Posterior cingulate gyrus (tissue), 11 donors: ENCODE measurements around the gene TCL1A.
"Not testable (repeated sequence)": the region's sequence is repeated elsewhere in the genome, so short reads cannot be mapped to it uniquely, and the experiment has no call there.

Experiments
- DNase-seq, 10 donors: peaks; one replicate each; pipeline versions ENCODE4 v3.0.0 to v3.0.0-alpha.2; 2020 to 2021; ENCODE audit warnings: mixed read lengths in 3 of 10
- intact Hi-C: fragments of 100-400 bp; cut with DNase I; formaldehyde crosslinking; loops from one replicate; pipeline ENCODE4 v1.15.1; 2023

TCL1A gene

GRCh38 chr14:95679148-95679815 is 34.6 kb downstream of the TCL1A start:
- intact Hi-C loops, result no loop called here
- DNase-seq, result no peak

DNA sequence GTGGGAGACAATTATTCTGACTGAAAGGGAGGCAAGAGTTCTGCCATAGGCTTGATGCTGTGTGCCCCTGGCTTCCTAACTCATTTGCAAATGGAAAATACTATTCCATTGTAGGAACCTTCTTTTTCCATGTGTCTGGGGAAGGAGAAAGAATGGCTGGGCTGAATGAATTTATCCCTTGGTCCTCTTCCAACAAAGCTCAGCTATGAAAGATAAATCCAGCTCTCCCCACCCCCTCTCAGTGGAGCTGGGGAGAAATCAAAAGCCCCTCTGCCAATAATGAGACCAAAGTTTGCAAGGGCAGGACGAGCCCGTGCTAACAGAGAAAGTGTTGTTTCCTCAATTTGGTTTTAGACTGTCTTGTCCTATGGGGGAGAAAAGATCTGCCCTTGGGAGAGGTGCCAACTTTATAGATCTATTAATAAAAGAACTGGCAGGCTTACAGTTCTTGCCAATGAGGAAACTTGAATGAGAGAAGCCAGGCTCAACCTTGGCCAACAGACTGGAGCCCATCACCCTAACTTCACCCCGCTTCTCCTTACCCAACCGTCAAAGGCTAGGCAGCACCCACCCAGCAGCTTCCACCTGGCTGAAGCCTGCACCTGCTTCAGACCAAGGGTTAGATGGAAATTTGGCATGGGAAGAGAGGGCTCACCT is 36.6 kb downstream of the TCL1A start:
- intact Hi-C loops, result no loop called here
- no peak for DNase-seq

DNA sequence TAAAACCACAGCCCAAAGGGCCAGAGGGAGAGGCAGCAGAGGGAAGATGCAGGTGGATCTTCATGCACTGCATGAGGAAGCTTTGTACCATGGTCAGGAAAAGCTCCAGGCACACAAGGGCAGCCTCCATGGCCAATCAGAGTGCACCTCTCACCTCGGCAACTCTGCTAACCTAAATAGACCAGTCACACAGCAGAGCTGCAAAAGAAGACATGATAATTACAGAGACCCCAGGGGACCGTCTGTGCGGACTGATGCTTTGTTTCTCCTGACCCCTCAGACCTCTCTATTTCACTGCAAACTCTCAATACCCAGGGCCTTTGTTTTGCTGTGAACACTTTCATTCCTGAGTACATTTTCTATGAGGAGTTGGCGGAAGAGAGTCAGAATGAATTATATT is 38.4 kb downstream of the TCL1A start:
- DNase-seq, result no peak
- intact Hi-C loops, result no loop called here

DNA sequence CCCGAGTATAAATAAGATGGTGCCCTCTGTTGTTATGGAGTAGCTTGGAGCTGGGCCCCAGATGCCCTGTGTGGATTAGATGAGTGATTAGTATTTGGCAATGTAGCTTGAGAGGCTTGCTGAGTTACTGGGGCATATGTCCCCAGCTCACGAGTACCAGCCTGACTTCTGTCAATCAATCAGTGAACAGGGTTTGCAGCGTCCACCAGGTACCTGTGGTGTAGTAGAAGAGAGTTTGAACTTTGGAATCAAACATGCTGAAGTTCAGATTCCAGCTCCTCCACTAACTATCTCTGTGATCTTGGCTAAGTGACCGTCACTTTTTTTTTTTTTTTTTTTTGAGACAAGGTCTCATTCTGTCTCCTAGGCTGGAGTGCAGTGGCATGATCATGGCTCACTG is 39.3 kb downstream of the TCL1A start:
- DNase-seq, result no peak
- intact Hi-C loops, result no loop called here

- intact Hi-C loops, result no loop called here
- DNase-seq, result no peak
Measured at GRCh38 chr14:95668235-95668772, 45.6 kb downstream of the TCL1A start.

DNA sequence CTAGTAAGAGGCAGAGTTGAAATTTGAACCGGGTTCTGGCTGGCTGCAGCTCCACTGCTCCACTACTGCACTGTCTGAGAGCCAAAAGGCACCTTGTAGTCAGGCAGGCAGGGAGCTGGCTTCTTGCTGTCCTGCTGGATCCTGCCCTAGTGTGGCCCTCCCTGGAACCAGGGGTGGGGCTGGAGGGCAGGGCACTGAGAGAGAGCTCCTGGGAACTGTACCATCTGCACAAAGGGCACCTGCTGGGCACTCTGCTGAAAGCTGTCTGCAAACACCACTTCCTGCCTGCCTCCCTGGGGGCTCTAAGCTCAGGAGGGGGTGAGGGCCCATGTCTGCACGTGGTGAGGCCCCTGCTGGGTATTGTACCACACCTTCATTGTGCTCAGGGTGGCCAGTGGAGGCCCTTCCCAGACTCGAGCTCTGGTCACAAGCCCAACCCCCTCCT is 46.7 kb downstream of the TCL1A start:
- DNase-seq, result no peak
- intact Hi-C loops, result no loop called here

DNA sequence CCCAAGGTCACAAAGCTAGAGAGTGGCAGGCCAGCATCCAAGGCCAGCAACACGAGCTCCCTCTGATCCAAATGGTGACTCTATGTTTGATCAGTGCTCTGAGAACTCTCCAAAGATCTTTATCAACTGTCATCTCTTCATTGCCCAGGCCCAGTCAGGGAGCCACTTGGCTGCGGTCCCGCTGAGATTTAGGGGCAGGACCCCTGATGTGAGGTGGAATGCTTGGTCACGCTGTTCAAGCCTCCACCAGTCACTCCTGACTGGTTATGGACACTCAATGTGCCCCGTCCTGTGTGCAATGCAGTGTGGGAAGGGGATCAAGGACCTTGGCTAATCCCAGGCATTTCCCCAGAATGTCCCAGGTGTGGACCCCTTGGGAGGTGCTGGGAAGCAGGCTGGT is 47.5 kb downstream of the TCL1A start:
- no peak for DNase-seq
- intact Hi-C loops, result no loop called here

DNA sequence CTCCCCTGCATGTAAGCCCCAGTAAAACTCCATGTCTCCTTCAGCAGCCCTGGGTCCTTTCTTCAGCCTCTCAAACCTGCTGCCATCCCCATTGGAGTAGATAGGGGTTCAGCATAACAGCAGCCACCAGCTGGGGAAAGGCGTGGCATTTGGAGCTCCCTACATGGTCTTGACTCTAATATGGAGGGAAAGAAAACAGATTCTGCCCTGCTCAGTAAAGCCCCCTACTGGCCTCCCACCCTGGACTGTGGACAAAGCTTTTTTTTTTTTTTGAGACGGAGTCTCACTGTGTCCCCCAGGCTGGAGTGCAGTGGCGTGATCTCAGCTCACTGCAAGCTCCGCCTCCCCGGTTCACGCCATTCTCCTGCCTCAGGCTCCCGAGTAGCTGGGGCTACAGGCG is 48.4 kb downstream of the TCL1A start:
- DNase-seq, intact Hi-C loops: not testable (repeated sequence)

GRCh38 chr14:95664546-95664945 is 49.4 kb downstream of the TCL1A start:
- intact Hi-C loops, result no loop called here
- DNase-seq, result no peak

- peak in 3 of 10 donors; percentile 13 to 24 (median 19) for DNase-seq
- intact Hi-C loops, result no loop called here
Measured at GRCh38 chr14:95664066-95664465, 49.9 kb downstream of the TCL1A start.

- no peak for DNase-seq
- intact Hi-C loops, result no loop called here
Measured at GRCh38 chr14:95663226-95663797, 50.6 kb downstream of the TCL1A start.

DNA sequence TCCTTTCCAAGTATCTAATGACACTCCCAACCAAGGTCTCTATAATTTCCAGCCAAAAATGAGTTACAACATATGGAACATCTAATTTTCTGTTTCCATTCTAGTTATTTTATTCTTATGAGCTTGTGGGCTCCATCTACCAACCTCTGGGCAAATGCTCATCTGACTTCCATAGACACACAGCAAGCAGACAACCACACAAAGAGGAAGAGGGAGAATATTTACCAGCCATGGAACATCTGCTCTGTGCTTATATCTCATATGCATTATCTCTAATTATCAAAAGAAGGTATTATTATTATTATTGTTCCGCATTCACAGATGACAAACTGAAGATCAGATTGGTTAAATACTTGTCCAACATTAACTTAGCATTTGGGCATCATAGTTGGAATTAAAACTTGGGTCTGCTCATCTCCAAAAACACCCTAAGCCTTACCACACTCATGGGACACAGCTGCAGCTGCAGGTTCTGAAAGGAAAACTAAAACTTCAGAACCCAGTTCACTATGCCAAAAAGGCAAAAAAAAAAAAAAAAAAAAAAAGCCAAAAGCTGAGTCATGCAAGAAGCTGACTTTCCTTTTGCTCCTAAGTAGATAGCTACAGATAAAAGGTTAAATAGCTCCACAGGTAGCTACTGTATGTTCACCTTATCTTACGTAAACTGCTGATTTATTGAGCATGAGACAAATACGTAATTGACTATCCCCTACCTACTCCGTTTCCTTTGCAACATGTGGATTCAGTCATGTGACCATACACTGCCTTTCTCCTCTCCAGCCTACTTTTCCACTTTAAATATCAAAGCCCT is 51.3 kb downstream of the TCL1A start:
- intact Hi-C loops, result no loop called here
- no peak for DNase-seq

- DNase-seq, result no peak
- intact Hi-C loops, result no loop called here
Measured at GRCh38 chr14:95660651-95661515, 53.0 kb downstream of the TCL1A start.

DNA sequence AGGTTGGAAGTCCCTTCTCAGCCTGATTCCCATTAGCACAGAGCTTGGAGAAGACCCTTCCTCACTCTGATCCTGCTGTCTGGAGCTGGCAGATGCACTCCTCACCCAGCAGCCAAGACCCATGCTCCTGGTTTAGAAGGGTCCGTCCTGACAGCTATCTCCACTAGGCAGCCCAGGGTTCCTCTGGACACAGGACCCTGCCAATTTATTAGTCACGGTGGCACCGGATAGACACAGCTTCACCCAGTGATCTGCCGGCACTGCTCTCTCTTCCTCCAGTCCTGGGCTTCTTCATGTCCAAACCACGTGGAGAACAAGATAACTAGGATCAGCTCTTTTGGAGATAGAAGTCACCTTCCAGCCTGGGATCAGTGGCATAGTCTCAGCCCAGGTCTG is 53.9 kb downstream of the TCL1A start:
- peak in 1 of 10 donors; percentile 60 for DNase-seq
- intact Hi-C loops, result no loop called here
